CD4-positive, alpha-beta T cell treated with Interleukin-15 for 1 hour (primary cell): ENCODE measurements around the gene ACSS2.

ENCODE experiments used
- DNase-seq: peaks from one replicate; pipeline ENCODE4 v3.0.0-alpha.2; 2020

ACSS2 gene

GRCh38 chr20:34876406-34877282 lies at the start of gene ACSS2:
TSS of gene ACSS2 (plus strand) at chr20:34876612. CDS start at chr20:34876646, 34 bp downstream.
- no peak for DNase-seq

GRCh38 chr20:34829191-34829590 lies 47.2 kb upstream of the ACSS2 start:
- DNase-seq = no peak

GRCh38 chr20:34831936-34832335 lies 44.5 kb upstream of the ACSS2 start:
- DNase-seq = no peak

- no peak for DNase-seq
Observed at GRCh38 chr20:34834459-34834893, 41.9 kb upstream of the ACSS2 start.

- no peak for DNase-seq
Observed at GRCh38 chr20:34842143-34842542, 34.3 kb upstream of the ACSS2 start.

- DNase-seq = no peak
Observed at GRCh38 chr20:34843421-34843820, 33.0 kb upstream of the ACSS2 start.

- DNase-seq = no peak
Observed at GRCh38 chr20:34848597-34848996, 27.8 kb upstream of the ACSS2 start.

GRCh38 chr20:34849778-34850177 lies 26.6 kb upstream of the ACSS2 start:
- no peak for DNase-seq

- no peak for DNase-seq
Observed at GRCh38 chr20:34850969-34851368, 25.4 kb upstream of the ACSS2 start.

- no peak for DNase-seq
Observed at GRCh38 chr20:34852298-34852697, 24.1 kb upstream of the ACSS2 start.

- DNase-seq = no peak
Observed at GRCh38 chr20:34859367-34859766, 17.0 kb upstream of the ACSS2 start.

- DNase-seq = no peak
Observed at GRCh38 chr20:34859826-34860545, 16.4 kb upstream of the ACSS2 start.

GRCh38 chr20:34861386-34862084 lies 14.9 kb upstream of the ACSS2 start:
- no peak for DNase-seq

- no peak for DNase-seq
Observed at GRCh38 chr20:34862724-34863123, 13.7 kb upstream of the ACSS2 start.

GRCh38 chr20:34863421-34863965 lies 12.9 kb upstream of the ACSS2 start:
- DNase-seq = no peak

GRCh38 chr20:34864216-34864615 lies 12.2 kb upstream of the ACSS2 start:
- no peak for DNase-seq

GRCh38 chr20:34871320-34871926 lies 5.0 kb upstream of the ACSS2 start:
- DNase-seq = no peak

- DNase-seq = no peak
Observed at GRCh38 chr20:34871966-34872621, 4.3 kb upstream of the ACSS2 start.

- DNase-seq = peak; percentile 84
Observed at GRCh38 chr20:34872622-34873224, 3.7 kb upstream of the ACSS2 start, which contains the start of gene GGT7. TSS of gene GGT7 (minus strand) at chr20:34872856. CDS start at chr20:34872815, 41 bp downstream.

GRCh38 chr20:34873583-34874093 lies 2.8 kb upstream of the ACSS2 start:
- no peak for DNase-seq

- DNase-seq = peak; percentile 64
Observed at GRCh38 chr20:34874094-34874654, 2.2 kb upstream of the ACSS2 start.
